ENCODE results near the gene UBA52. TPM values are rescaled to one million over a fixed set of nuclear protein-coding genes. Genes with fewer than 3 reads are reported as not detected.

The UBA52 gene
- total and polyA plus RNA-seq, 10 of the 15 experiments (the other 5 are each of a cell fraction or from before 2014, with no cell fraction given): 1,131 to 2,392 (median 1,645) TPM

- no peak for TF ChIP-seq MLLT1 (IDR thresholded peaks at IDR 0.05)
- TF ChIP-seq NR2C2 (IDR thresholded peaks at IDR 0.05; ENCODE audit: borderline replicate concordance, control insufficient read depth, insufficient read length, low read depth): no peak
- TF ChIP-seq, protein P1, sequence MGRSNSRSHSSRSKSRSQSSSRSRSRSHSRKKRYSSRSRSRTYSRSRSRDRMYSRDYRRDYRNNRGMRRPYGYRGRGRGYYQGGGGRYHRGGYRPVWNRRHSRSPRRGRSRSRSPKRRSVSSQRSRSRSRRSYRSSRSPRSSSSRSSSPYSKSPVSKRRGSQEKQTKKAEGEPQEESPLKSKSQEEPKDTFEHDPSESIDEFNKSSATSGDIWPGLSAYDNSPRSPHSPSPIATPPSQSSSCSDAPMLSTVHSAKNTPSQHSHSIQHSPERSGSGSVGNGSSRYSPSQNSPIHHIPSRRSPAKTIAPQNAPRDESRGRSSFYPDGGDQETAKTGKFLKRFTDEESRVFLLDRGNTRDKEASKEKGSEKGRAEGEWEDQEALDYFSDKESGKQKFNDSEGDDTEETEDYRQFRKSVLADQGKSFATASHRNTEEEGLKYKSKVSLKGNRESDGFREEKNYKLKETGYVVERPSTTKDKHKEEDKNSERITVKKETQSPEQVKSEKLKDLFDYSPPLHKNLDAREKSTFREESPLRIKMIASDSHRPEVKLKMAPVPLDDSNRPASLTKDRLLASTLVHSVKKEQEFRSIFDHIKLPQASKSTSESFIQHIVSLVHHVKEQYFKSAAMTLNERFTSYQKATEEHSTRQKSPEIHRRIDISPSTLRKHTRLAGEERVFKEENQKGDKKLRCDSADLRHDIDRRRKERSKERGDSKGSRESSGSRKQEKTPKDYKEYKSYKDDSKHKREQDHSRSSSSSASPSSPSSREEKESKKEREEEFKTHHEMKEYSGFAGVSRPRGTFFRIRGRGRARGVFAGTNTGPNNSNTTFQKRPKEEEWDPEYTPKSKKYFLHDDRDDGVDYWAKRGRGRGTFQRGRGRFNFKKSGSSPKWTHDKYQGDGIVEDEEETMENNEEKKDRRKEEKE (IDR thresholded peaks at IDR 0.05): no peak
- no peak for TF ChIP-seq CBX5 (IDR thresholded peaks at IDR 0.05; ENCODE audit: low read depth)
These were observed 41.9 kb upstream of the UBA52 start (continued) for GRCh38 chr19:18529782-18530181.

- H3K4me1 ChIP-seq (ENCODE audit: control insufficient read depth, insufficient read depth, low read length): no peaks in the 10 kb centered on the region
- H3K4me3 ChIP-seq: no peak overlapping the region
- intact Hi-C loops (cut with micrococcal nuclease; ENCODE audit: unreplicated experiment) (no loop called here), in situ Hi-C loops (cut with MboI) (no loop called here)
- 95% methylated on average over 5 of the region's 9 CpGs for WGBS (ENCODE audit: insufficient coverage, insufficient replicate concordance, low lambda C conversion rate, missing lambda C conversion rate)
- H2AFZ ChIP-seq (ENCODE audit: control insufficient read depth, low read depth, low read length): no peak overlapping the region
- H3K9ac ChIP-seq (ENCODE audit: control insufficient read depth, insufficient read depth, low read length): no peak overlapping the region
- no peaks in the 10 kb centered on the region for H3K9me3 ChIP-seq (replicated peaks; ENCODE audit: control insufficient read depth, insufficient read depth, low read length)
- DNase-seq (ENCODE audit: low read depth, low spot score) (no peak), ATAC-seq (no peak), FAIRE-seq (no peak)
- ChIA-PET SMC1A (ENCODE audit: uncharacterized antibody, unreplicated experiment) (no interaction called here), RAD21 (ENCODE audit: unreplicated experiment) (no interaction called here), CTCF (no interaction called here), POLR2A (interaction anchor here (0.7 to 1.3 kb wide), 2 partner anchors 24 to 26 kb away, joined by 3 to 5 read pairs; no protein-coding TSS in a partner anchor)
- H3K79me2 ChIP-seq (ENCODE audit: control insufficient read depth, insufficient read depth, low read length): no peaks in the 10 kb centered on the region
- H4K20me1 ChIP-seq (ENCODE audit: control insufficient read depth, insufficient read depth): no peaks in the 10 kb centered on the region
- peaks cover 2 to 6% of the 10 kb centered on the region in 2 experiments; a peak in 3 of 4 replicates for H3K36me3 ChIP-seq (ENCODE audit: control insufficient read depth in 2 of 2, insufficient read depth in 2 of 2, low read length in 1 of 2)
- H3K27me3 ChIP-seq (replicated peaks in 1 of 2; ENCODE audit: control insufficient read depth in 2 of 2, insufficient read depth in 2 of 2, low read length in 1 of 2): no peaks in the 10 kb centered on the region
- no TSS peak for BruUV-seq (replicated peaks)
- no peak overlapping the region for H3K4me2 ChIP-seq (ENCODE audit: control insufficient read depth, insufficient read depth)
- no peak overlapping the region for H3K27ac ChIP-seq (ENCODE audit: control insufficient read depth, insufficient read depth)
- TF ChIP-seq PRDM15 (CRISPR knock-in tag; IDR thresholded peaks at IDR 0.05) (no peak), E4F1 (IDR thresholded peaks at IDR 0.05; ENCODE audit: borderline replicate concordance, partially characterized antibody) (no peak), PAX5 (IDR thresholded peaks at IDR 0.05; ENCODE audit: borderline replicate concordance, low read depth, low read length) (no peak)
These were observed 40.2 kb upstream of the UBA52 start for GRCh38 chr19:18531485-18531884.
